Right lobe of liver (tissue), 6 donors: Measurements from ENCODE around the gene ITGA4. TPM values are rescaled to one million over a fixed set of nuclear protein-coding genes. Genes with fewer than 3 reads are reported as not detected.

ENCODE experiments used
- ATAC-seq, 4 donors: fragments of 200-7000 bp; cut with Tn5 transposase; one replicate each; pipeline ENCODE4 v1.9.1; 2020; ENCODE audit warnings: mild to moderate bottlenecking in 4 of 4, moderate library complexity in 4 of 4
- DNase-seq, 3 donors: peaks; one replicate each; pipeline ENCODE4 v3.0.0-alpha.2; 2020
- H3K27ac ChIP-seq, 3 donors: fragments of 200-600 bp; one replicate each; pipeline ENCODE4 v1.8.0; 2022
- H3K27me3 ChIP-seq, 2 donors: fragments of 200-600 bp; one replicate each; pipeline ENCODE4 v1.8.0; 2022
- H3K36me3 ChIP-seq, 4 donors: fragments of 200-600 bp; sonication (generic) in 1 of 4; one replicate each; pipeline versions ENCODE4 v1.5.1 to v1.8.0; 2017 to 2022; ENCODE audit warnings: control low read depth in 1 of 4
- H3K4me1 ChIP-seq, 4 donors: fragments of 200-600 bp; sonication (generic) in 1 of 4; one replicate each; pipeline versions ENCODE4 v1.5.1 to v1.8.0; 2017 to 2022; ENCODE audit warnings: control low read depth in 1 of 4
- H3K4me3 ChIP-seq, 3 donors: fragments of 200-600 bp; one replicate each; pipeline ENCODE4 v1.8.0; 2022
- H3K9me3 ChIP-seq, 4 donors: fragments of 200-600 bp; sonication (generic) in 1 of 4; one replicate each; pipeline versions ENCODE4 v1.5.1 to v1.8.0; 2017 to 2022; ENCODE audit warnings: control low read depth in 1 of 4
- POLR2A ChIP-seq: fragments of 450-650 bp; IDR thresholded peaks from one replicate; pipeline ENCODE4 v1.6.1; 2017; ENCODE audit warnings: antibody characterized with exemption, mild to moderate bottlenecking
- WGBS: methylation state at CpG from one replicate; pipeline ENCODE4 v1.1.6; 2018; ENCODE audit warnings: low coverage, low lambda C conversion rate; ENCODE audit not compliant: insufficient coverage; ENCODE audit errors: missing lambda C conversion rate; 5-methylcytosine and 5-hydroxymethylcytosine counted together
- intact Hi-C, 2 donors: fragments of 100-400 bp; cut with DNase I; formaldehyde crosslinking; loops; one replicate each; pipeline versions ENCODE4 v1.11.2 to v1.14.1; 2022
- total RNA-seq, 6 experiments: library from RNA; depleted of rRNA in 2 of 6; stranded (reverse); fragments of >200 nt in 2 of 6; fragmentation: NEBNext Ultra II Directional in 3 of 6; extraction: Animal tissue kit (Norgen Biotek cat#: 25700) in 3 of 6; gene quantifications; one replicate each; pipeline versions ENCODE4 v1.1.0 to v1.2.4, GENCODE V29; 2016 to 2023
- TF ChIP-seq, protein P1 (sequence below), 4 donors: fragments of 200-600 bp in 3 of 4; fragments of 450-650 bp in 1 of 4; IDR thresholded peaks; one replicate each; pipeline versions ENCODE4 v1.5.1 to v1.8.0; 2016 to 2022; ENCODE audit warnings: antibody characterized with exemption in 4 of 4, mild to moderate bottlenecking in 2 of 4
- donor health status: DM: no; HTN: yes; CAD: no.
- donor health status: DM: no; HTN: no; CAD: no.
- donor health status: DM: no; HTN: no; CAD: no.
- donor health status: DM: no; HTN: yes; CAD: no.
- donor health status: DM: no; HTN: yes; CAD: no.

Gene ITGA4
- total RNA-seq, 6 experiments from 2014 or later, result 1.2 to 7.4 (median 3.6) TPM

DNA sequence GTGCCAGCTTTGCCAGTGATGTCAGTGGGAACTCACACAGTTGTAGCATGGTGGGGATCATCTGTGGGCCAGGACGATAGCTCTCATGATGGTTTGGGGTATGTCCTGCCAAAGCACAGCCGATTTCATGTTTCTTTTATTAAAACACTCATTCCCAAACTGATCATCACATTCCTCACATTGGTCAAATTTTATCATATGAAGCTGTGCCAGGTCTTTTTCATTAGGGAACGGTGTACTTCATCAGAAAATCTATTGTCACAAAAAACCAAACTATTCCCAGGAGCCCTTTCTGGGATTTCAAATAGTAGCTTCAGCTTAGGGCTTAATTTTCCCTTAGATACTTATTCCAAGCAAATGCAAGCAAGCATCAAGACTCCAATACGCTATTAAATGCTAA lies 42.0 kb downstream of the ITGA4 start:
- intact Hi-C loops, result no loop called here
- no peak overlapping the region for H3K27ac ChIP-seq
- H3K4me3 ChIP-seq, result no peak overlapping the region
- no peaks in the 10 kb centered on the region for H3K27me3 ChIP-seq
- ATAC-seq (no peak), DNase-seq (no peak)
- WGBS, result 55% methylated on average over 4 of the region's 4 CpGs
- TF ChIP-seq, protein P1, sequence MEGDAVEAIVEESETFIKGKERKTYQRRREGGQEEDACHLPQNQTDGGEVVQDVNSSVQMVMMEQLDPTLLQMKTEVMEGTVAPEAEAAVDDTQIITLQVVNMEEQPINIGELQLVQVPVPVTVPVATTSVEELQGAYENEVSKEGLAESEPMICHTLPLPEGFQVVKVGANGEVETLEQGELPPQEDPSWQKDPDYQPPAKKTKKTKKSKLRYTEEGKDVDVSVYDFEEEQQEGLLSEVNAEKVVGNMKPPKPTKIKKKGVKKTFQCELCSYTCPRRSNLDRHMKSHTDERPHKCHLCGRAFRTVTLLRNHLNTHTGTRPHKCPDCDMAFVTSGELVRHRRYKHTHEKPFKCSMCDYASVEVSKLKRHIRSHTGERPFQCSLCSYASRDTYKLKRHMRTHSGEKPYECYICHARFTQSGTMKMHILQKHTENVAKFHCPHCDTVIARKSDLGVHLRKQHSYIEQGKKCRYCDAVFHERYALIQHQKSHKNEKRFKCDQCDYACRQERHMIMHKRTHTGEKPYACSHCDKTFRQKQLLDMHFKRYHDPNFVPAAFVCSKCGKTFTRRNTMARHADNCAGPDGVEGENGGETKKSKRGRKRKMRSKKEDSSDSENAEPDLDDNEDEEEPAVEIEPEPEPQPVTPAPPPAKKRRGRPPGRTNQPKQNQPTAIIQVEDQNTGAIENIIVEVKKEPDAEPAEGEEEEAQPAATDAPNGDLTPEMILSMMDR (IDR thresholded peaks at IDR 0.05), result no peak
- no peak for TF ChIP-seq POLR2A
- H3K4me1 ChIP-seq, result no peaks in the 10 kb centered on the region
- no peaks in the 10 kb centered on the region for H3K9me3 ChIP-seq
- no peaks in the 10 kb centered on the region for H3K36me3 ChIP-seq

DNA sequence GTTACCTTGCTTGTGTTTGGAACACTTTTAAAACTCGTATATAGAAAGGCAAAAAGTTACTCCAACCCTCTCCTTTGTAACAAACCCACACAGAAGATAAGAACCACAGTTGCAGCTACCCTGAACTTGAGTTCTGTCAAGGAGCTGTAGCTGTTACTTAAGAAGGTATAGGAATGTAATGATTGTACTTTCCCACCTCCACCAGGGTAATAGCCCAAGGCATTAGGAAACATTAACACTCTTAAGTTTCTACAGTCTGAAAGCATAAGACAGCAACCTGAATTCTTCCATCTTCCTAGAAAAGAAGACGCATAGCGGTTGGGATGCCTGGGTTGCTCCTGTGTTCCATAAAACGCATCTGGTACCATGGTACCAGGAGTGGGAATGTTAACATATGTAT lies 43.0 kb downstream of the ITGA4 start:
- no peak for DNase-seq
- 75% methylated on average over 4 of the region's 4 CpGs for WGBS

DNA sequence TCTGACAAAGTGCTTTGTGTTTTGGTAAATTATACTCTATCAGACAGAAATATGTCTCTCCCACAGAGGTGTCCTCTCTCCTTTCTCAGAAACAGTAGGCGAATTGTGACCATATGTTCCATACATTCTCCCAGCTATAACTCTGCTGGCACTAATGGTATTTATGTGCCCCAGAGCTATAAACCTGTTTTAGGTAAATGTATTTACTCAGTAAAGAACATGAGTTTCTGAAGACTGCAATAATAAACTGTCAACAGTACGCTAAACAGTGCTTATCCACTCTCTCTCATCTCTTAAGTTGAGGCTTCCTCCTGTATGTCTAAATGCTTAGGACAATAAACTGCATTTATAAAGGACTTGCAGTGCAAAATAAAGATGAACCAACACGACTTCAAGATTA lies 58.5 kb downstream of the ITGA4 start:
- intact Hi-C loops, result no loop called here
- Histone ChIP-seq H3K4me1 (no peaks in the 10 kb centered on the region), H3K9me3 (no peaks in the 10 kb centered on the region), H3K4me3 (no peak overlapping the region), H3K27me3 (no peaks in the 10 kb centered on the region), H3K36me3 (no peaks in the 10 kb centered on the region), H3K27ac (no peak overlapping the region)
- 27% methylated on average over 3 of the region's 3 CpGs for WGBS
- DNase-seq, result no peak
- TF ChIP-seq POLR2A, result no peak
- TF ChIP-seq, protein P1 (IDR thresholded peaks at IDR 0.05), result no peak
- ATAC-seq, result no peak

More for the DNA sequence above, 43.0 kb downstream of the ITGA4 start:
- H3K9me3 ChIP-seq, result no peaks in the 10 kb centered on the region
- no peak overlapping the region for H3K27ac ChIP-seq
- no peak overlapping the region for H3K4me3 ChIP-seq
- H3K36me3 ChIP-seq, result no peaks in the 10 kb centered on the region
- H3K27me3 ChIP-seq, result no peaks in the 10 kb centered on the region
- TF ChIP-seq, protein P1 (IDR thresholded peaks at IDR 0.05), result no peak
- TF ChIP-seq POLR2A, result no peak
- no peak for ATAC-seq
- no peaks in the 10 kb centered on the region for H3K4me1 ChIP-seq
- intact Hi-C loops, result no loop called here

DNA sequence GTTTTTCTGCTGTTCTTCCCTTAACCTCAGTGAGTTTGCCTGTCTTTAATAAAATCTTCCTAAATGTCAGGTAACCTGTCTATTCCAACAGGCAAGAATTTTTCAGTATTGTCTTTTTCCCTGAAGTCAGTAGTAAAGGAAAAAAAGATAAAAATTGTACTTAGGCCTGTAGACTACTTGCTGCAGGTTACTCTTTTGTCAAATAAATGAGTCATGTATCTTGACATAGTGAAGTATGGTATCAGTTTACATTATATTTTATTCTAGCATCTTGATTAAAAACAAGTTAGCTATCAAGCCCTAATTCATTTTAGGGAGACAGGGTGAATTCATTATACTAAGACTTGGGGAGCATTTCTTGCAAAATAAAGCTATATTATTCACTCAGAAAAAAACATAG lies 59.8 kb downstream of the ITGA4 start:
- intact Hi-C loops, result no loop called here
- no peak overlapping the region for H3K4me3 ChIP-seq
- no peak for ATAC-seq

More for the DNA sequence above, 59.8 kb downstream of the ITGA4 start:
- DNase-seq, result no peak
- Histone ChIP-seq H3K27ac (no peak overlapping the region), H3K27me3 (no peaks in the 10 kb centered on the region), H3K36me3 (no peaks in the 10 kb centered on the region), H3K4me1 (no peaks in the 10 kb centered on the region), H3K9me3 (no peaks in the 10 kb centered on the region)
- TF ChIP-seq, protein P1 (IDR thresholded peaks at IDR 0.05), result no peak
- TF ChIP-seq POLR2A, result no peak
